Measurements from ENCODE around the gene PTGES. TPM values are rescaled to one million over a fixed set of nuclear protein-coding genes. Genes with fewer than 3 reads are reported as not detected.

PTGES gene
- total RNA-seq, 1 donor = under 0.01 TPM

- no peak for DNase-seq (ENCODE audit: low read depth in 2 of 3, low spot score in 2 of 3)
Measured at GRCh38 chr9:129720865-129721545, 31.8 kb downstream of the PTGES start.

- DNase-seq (ENCODE audit: low read depth in 2 of 3, low spot score in 2 of 3) = no peak
Measured at GRCh38 chr9:129720181-129720864, 32.5 kb downstream of the PTGES start.

GRCh38 chr9:129719135-129719534 is 33.7 kb downstream of the PTGES start:
- DNase-seq (ENCODE audit: low read depth in 2 of 3, low spot score in 2 of 3) = no peak

- DNase-seq (ENCODE audit: low read depth in 2 of 3, low spot score in 2 of 3) = no peak
Measured at GRCh38 chr9:129718647-129719046, 34.2 kb downstream of the PTGES start.

- no peak for DNase-seq (ENCODE audit: low read depth in 2 of 3, low spot score in 2 of 3)
Measured at GRCh38 chr9:129717991-129718390, 34.9 kb downstream of the PTGES start.

- DNase-seq (ENCODE audit: low read depth in 2 of 3, low spot score in 2 of 3) = no peak
Measured at GRCh38 chr9:129716091-129716490, 36.8 kb downstream of the PTGES start.

GRCh38 chr9:129714511-129715061 is 38.3 kb downstream of the PTGES start:
- no peak for DNase-seq (ENCODE audit: low read depth in 2 of 3, low spot score in 2 of 3)

GRCh38 chr9:129713402-129713679 is 39.5 kb downstream of the PTGES start:
- DNase-seq (ENCODE audit: low read depth in 2 of 3, low spot score in 2 of 3) = no peak

GRCh38 chr9:129712634-129713401 is 40.0 kb downstream of the PTGES start:
- no peak for DNase-seq (ENCODE audit: low read depth in 2 of 3, low spot score in 2 of 3)

- no peak for DNase-seq (ENCODE audit: low read depth in 2 of 3, low spot score in 2 of 3)
Measured at GRCh38 chr9:129710169-129710453, 42.7 kb downstream of the PTGES start.

GRCh38 chr9:129709438-129710168 is 43.2 kb downstream of the PTGES start:
- no peak for DNase-seq (ENCODE audit: low read depth in 2 of 3, low spot score in 2 of 3)

- DNase-seq (ENCODE audit: low read depth in 2 of 3, low spot score in 2 of 3) = no peak
Measured at GRCh38 chr9:129708793-129709192, 44.0 kb downstream of the PTGES start.

GRCh38 chr9:129704807-129705206 is 48.0 kb downstream of the PTGES start:
- DNase-seq (ENCODE audit: low read depth in 2 of 3, low spot score in 2 of 3) = no peak

GRCh38 chr9:129703667-129704355 is 49.0 kb downstream of the PTGES start:
- DNase-seq (ENCODE audit: low read depth in 2 of 3, low spot score in 2 of 3) = no peak

GRCh38 chr9:129702589-129703520 is 50.0 kb downstream of the PTGES start:
- DNase-seq (ENCODE audit: low read depth in 2 of 3, low spot score in 2 of 3) = no peak

- no peak for DNase-seq (ENCODE audit: low read depth in 2 of 3, low spot score in 2 of 3)
Measured at GRCh38 chr9:129701549-129701948, 51.3 kb downstream of the PTGES start.

- DNase-seq (ENCODE audit: low read depth in 2 of 3, low spot score in 2 of 3) = no peak
Measured at GRCh38 chr9:129701054-129701453, 51.8 kb downstream of the PTGES start.

GRCh38 chr9:129698254-129698757 is 54.5 kb downstream of the PTGES start:
- DNase-seq (ENCODE audit: low read depth in 2 of 3, low spot score in 2 of 3) = no peak

- peak in 2 of 3 donors; percentile 52 to 65 for DNase-seq (ENCODE audit: low read depth in 2 of 3, low spot score in 2 of 3)
Measured at GRCh38 chr9:129697656-129698253, 55.1 kb downstream of the PTGES start.
